HuH-7 (cell line): ENCODE results near the gene PSAP.

Experiments used
- DNase-seq: peaks from one replicate; pipeline ENCODE4 v3.0.0; 2011; ENCODE audit warnings: low spot score

PSAP gene

DNA sequence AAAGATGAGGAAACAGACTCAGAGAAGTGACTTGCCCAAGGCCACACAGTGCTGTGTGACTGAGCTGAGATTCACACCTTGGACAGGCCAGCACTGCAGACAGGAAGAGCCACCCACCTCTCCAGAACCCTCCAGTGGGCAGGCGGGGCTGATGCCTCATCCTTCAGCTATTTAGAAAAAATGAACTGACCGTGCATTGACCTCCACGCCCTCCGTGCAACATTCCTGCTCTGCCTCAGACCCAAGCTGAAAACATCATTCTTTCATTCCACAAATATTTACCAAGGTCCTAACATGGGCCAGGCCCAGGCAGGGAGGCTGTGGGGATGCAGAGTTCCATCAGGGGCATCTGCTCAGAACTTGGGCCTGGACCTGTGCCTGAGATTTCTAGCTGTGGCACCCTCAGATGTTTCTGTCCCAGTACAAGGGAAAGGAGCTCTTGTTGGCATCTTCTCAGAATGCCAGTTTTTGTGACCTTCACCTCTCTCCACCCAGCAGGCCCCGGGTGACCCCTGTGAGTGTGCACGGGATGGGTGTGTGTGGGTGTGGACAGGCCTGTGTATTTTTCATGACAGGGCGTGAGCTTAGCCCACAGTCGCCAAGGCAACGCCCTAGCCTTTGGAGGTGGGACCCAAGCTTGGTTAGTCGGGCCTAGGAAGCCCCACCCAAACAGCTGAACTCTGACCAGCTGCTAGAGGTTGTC lies 84.2 kb downstream of the PSAP start:
- DNase-seq = peak; percentile 73
